Measurements from ENCODE around the gene FOS. TPM values are rescaled to one million over a fixed set of nuclear protein-coding genes. Genes with fewer than 3 reads are reported as not detected.

Gene FOS
- polyA plus RNA-seq, 1 donor from 2014 or later = 296 TPM

- Histone ChIP-seq H3K4me3 (ENCODE audit: low read length) (no peak overlapping the region), H3K9me2 (ENCODE audit: insufficient read depth, low read length) (no peaks in the 10 kb centered on the region), H2AFZ (ENCODE audit: low read depth, low read length) (no peak overlapping the region), H3K79me2 (replicated peaks; ENCODE audit: insufficient read depth, low read length) (no peaks in the 10 kb centered on the region), H3K4me2 (ENCODE audit: low read length) (no peak overlapping the region), H3K27me3 (ENCODE audit: insufficient read depth, low read depth, low read length) (no peaks in the 10 kb centered on the region), H3K27ac (ENCODE audit: low read length) (no peak overlapping the region), H3K36me3 (ENCODE audit: insufficient read depth, low read length) (no peaks in the 10 kb centered on the region), H3F3A (ENCODE audit: insufficient read depth, low read length, poor library complexity, severe bottlenecking) (peaks cover 8% of the 10 kb centered on the region), H3K9ac (ENCODE audit: low read length) (no peak overlapping the region), H4K20me1 (ENCODE audit: insufficient read depth) (no peaks in the 10 kb centered on the region), H3K9me3 (ENCODE audit: low read length) (no peaks in the 10 kb centered on the region)
- TF ChIP-seq CTCF (IDR thresholded peaks at IDR 0.05; ENCODE audit: poor library complexity, severe bottlenecking) (no peak), POLR2AphosphoS5 (IDR thresholded peaks at IDR 0.05) (no peak), EP300 (conservative IDR thresholded peaks at IDR 0.05; ENCODE audit: poor library complexity, severe bottlenecking) (no peak), EZH2 (IDR thresholded peaks at IDR 0.05; ENCODE audit: borderline replicate concordance, insufficient read depth, low read length, poor library complexity, severe bottlenecking) (no peak), MXI1 (conservative IDR thresholded peaks at IDR 0.05; ENCODE audit: poor library complexity, severe bottlenecking) (no peak), REST (IDR thresholded peaks at IDR 0.05; ENCODE audit: borderline replicate concordance) (no peak), TAF1 (IDR thresholded peaks at IDR 0.05; ENCODE audit: low read depth) (no peak), SMC3 (conservative IDR thresholded peaks at IDR 0.05; ENCODE audit: poor library complexity) (no peak), RAD21 (conservative IDR thresholded peaks at IDR 0.05) (no peak)
These were observed 20.4 kb downstream of the FOS start for GRCh38 chr14:75299059-75299458.

- no peak overlapping the region for H3K27ac ChIP-seq (ENCODE audit: low read length)
- H3K4me2 ChIP-seq (ENCODE audit: low read length) = no peak overlapping the region
These were observed 20.9 kb downstream of the FOS start for GRCh38 chr14:75299576-75299975.

More at GRCh38 chr14:75299576-75299975, 20.9 kb downstream of the FOS start:
- Histone ChIP-seq H3K36me3 (ENCODE audit: insufficient read depth, low read length) (no peaks in the 10 kb centered on the region), H3K27me3 (ENCODE audit: insufficient read depth, low read depth, low read length) (no peaks in the 10 kb centered on the region), H2AFZ (ENCODE audit: low read depth, low read length) (no peak overlapping the region), H4K20me1 (ENCODE audit: insufficient read depth) (no peaks in the 10 kb centered on the region), H3K9me3 (ENCODE audit: low read length) (no peaks in the 10 kb centered on the region), H3K79me2 (replicated peaks; ENCODE audit: insufficient read depth, low read length) (no peaks in the 10 kb centered on the region), H3F3A (ENCODE audit: insufficient read depth, low read length, poor library complexity, severe bottlenecking) (peaks cover 8% of the 10 kb centered on the region), H3K9me2 (ENCODE audit: insufficient read depth, low read length) (no peaks in the 10 kb centered on the region), H3K4me3 (ENCODE audit: low read length) (no peak overlapping the region), H3K9ac (ENCODE audit: low read length) (no peak overlapping the region)
- TF ChIP-seq TAF1 (IDR thresholded peaks at IDR 0.05; ENCODE audit: low read depth) (no peak), EZH2 (IDR thresholded peaks at IDR 0.05; ENCODE audit: borderline replicate concordance, insufficient read depth, low read length, poor library complexity, severe bottlenecking) (no peak)
